Measurements from ENCODE around the gene TBC1D14. TPM values are rescaled to one million over a fixed set of nuclear protein-coding genes. Genes with fewer than 3 reads are reported as not detected.
A peak's percentile ranks its signal among the peaks of the same experiment; 100 is the strongest.

The TBC1D14 gene
- polyA plus RNA-seq, 1 of the 3 experiments (the other 2 are of a cell fraction): 39.5 TPM

- 55% methylated on average over 22 of the region's 22 CpGs for WGBS (ENCODE audit: low lambda C conversion rate)
- Histone ChIP-seq H3F3A (replicated peaks; ENCODE audit: insufficient read depth) (no peaks in the 10 kb centered on the region), H3K9me2 (no peaks in the 10 kb centered on the region), H4K20me1 (ENCODE audit: insufficient read depth) (no peaks in the 10 kb centered on the region), H3K4me2 (no peak overlapping the region), H2AFZ (ENCODE audit: low read depth) (no peak overlapping the region), H3K79me2 (ENCODE audit: insufficient read depth) (peaks cover 14% of the 10 kb centered on the region), H3K36me3 (replicated peaks in 1 of 2; ENCODE audit: control insufficient read depth in 1 of 2, insufficient read depth in 2 of 2, low read length in 1 of 2) (no peaks in the 10 kb centered on the region), H3K9ac (no peak overlapping the region), H3K4me1 (ENCODE audit: control insufficient read depth in 1 of 2, insufficient read depth in 2 of 2, low read depth in 1 of 2, low read length in 1 of 2) (peaks cover 0 to 26% of the 10 kb centered on the region in 2 experiments; a peak in 1 of 4 replicates), H3K9me3 (no peaks in the 10 kb centered on the region), H3K27ac (ENCODE audit: low read depth in 2 of 2, low read length in 1 of 2) (no peak overlapping the region; a peak in 1 of 4 replicates), H3K27me3 (ENCODE audit: insufficient read depth) (no peaks in the 10 kb centered on the region), H3K4me3 (ENCODE audit: low read depth in 2 of 2, low read length in 1 of 2) (no peak overlapping the region; a peak in 1 of 4 replicates)
- ChIA-PET POLR2A (interaction anchor here (1.4 to 1.5 kb wide), 2 partner anchors 9 to 84 kb away, joined by 3 to 5 read pairs; no protein-coding TSS in a partner anchor), CTCF (interaction anchor here (0.6 to 3.1 kb wide), 12 partner anchors 13 to 232 kb away, joined by 3 to 24 read pairs (median 3); partner anchors contain the start of gene TADA2B)
- TF ChIP-seq CTCF (IDR thresholded peaks at IDR 0.05) (peak; percentile 44), GABPA (IDR thresholded peaks at IDR 0.05; ENCODE audit: low read depth) (no peak), RAD21 (IDR thresholded peaks at IDR 0.05; ENCODE audit: low read length) (peak; percentile 60), SMC3 (IDR thresholded peaks at IDR 0.05; ENCODE audit: low read depth, low read length) (peak; percentile 49), CHD2 (IDR thresholded peaks at IDR 0.05; ENCODE audit: low read length, partially characterized antibody) (no peak), RFX5 (IDR thresholded peaks at IDR 0.05; ENCODE audit: low read length) (no peak)
- DNase-seq: peak; percentile 67
Measured at GRCh38 chr4:6907658-6908191, 1.9 kb upstream of the TBC1D14 start.

- Histone ChIP-seq H3K9ac (peak overlapping the region; percentile 98), H3K27me3 (ENCODE audit: insufficient read depth) (no peaks in the 10 kb centered on the region), H3K4me3 (ENCODE audit: low read depth in 2 of 2, low read length in 1 of 2) (peak overlapping the region; percentile 83 to 91), H3K36me3 (replicated peaks in 1 of 2; ENCODE audit: control insufficient read depth in 1 of 2, insufficient read depth in 2 of 2, low read length in 1 of 2) (no peaks in the 10 kb centered on the region), H3K9me2 (no peaks in the 10 kb centered on the region), H3K27ac (ENCODE audit: low read depth in 2 of 2, low read length in 1 of 2) (peak overlapping the region; percentile 93 to 95), H3K79me2 (ENCODE audit: insufficient read depth) (peaks cover 14% of the 10 kb centered on the region), H3K4me1 (ENCODE audit: control insufficient read depth in 1 of 2, insufficient read depth in 2 of 2, low read depth in 1 of 2, low read length in 1 of 2) (peaks cover 0 to 26% of the 10 kb centered on the region in 2 experiments; a peak in 1 of 4 replicates), H3K9me3 (no peaks in the 10 kb centered on the region), H2AFZ (ENCODE audit: low read depth) (peak overlapping the region; percentile 89; the same call in 1 of the 2 replicates), H3K4me2 (peak overlapping the region; percentile 100), H3F3A (replicated peaks; ENCODE audit: insufficient read depth) (no peaks in the 10 kb centered on the region), H4K20me1 (ENCODE audit: insufficient read depth) (no peaks in the 10 kb centered on the region)
- DNase-seq: peak; percentile 58
- POLR2A ChIA-PET: interaction anchor here (1.2 to 1.8 kb wide), 8 partner anchors 9 to 192 kb away, joined by 3 to 10 read pairs (median 4); partner anchors contain the start of genes BLOC1S4, GRPEL1 and KIAA0232
- CTCF ChIA-PET: interaction anchor here (0.6 to 3.1 kb wide), 18 partner anchors 12 to 243 kb away, joined by 3 to 24 read pairs (median 3); partner anchors contain the start of gene TADA2B
- WGBS (ENCODE audit: low lambda C conversion rate): 49% methylated on average over 15 of the region's 15 CpGs
- no peak for TF ChIP-seq MAX (IDR thresholded peaks at IDR 0.05; ENCODE audit: low read depth)
- TF ChIP-seq POLR2AphosphoS5 (IDR thresholded peaks at IDR 0.05; ENCODE audit: low read depth, low read length): no peak
- no peak for TF ChIP-seq JUND (IDR thresholded peaks at IDR 0.05)
- no peak for TF ChIP-seq RFX5 (IDR thresholded peaks at IDR 0.05; ENCODE audit: low read length)
- TF ChIP-seq USF1 (IDR thresholded peaks at IDR 0.05; ENCODE audit: borderline replicate concordance, low read depth): no peak
- TF ChIP-seq TEAD4 (IDR thresholded peaks at IDR 0.05; ENCODE audit: borderline replicate concordance, insufficient read depth): no peak
- TF ChIP-seq CTCF (IDR thresholded peaks at IDR 0.05): no peak
- TF ChIP-seq USF2 (IDR thresholded peaks at IDR 0.05; ENCODE audit: borderline replicate concordance, low read depth, low read length): no peak
- TF ChIP-seq MXI1 (IDR thresholded peaks at IDR 0.05; ENCODE audit: low read depth, low read length): no peak
- no peak for TF ChIP-seq TAF1 (IDR thresholded peaks at IDR 0.05; ENCODE audit: borderline replicate concordance, low read depth, low read length)
- TF ChIP-seq EP300 (IDR thresholded peaks at IDR 0.05; ENCODE audit: borderline replicate concordance in 1 of 2, low read depth in 1 of 2, low read length in 1 of 2): no peak
- TF ChIP-seq ELF1 (IDR thresholded peaks at IDR 0.05): no peak
- TF ChIP-seq NFIC (IDR thresholded peaks at IDR 0.05; ENCODE audit: borderline replicate concordance): no peak
- TF ChIP-seq GATA2 (CRISPR knock-in tag; IDR thresholded peaks at IDR 0.05): no peak
- TF ChIP-seq NRF1 (IDR thresholded peaks at IDR 0.05; ENCODE audit: low read depth, low read length): no peak
- TF ChIP-seq SIN3A (IDR thresholded peaks at IDR 0.05; ENCODE audit: borderline replicate concordance, low read depth, low read length): no peak
- TF ChIP-seq GABPA (IDR thresholded peaks at IDR 0.05; ENCODE audit: low read depth): no peak
Measured at GRCh38 chr4:6908432-6909112, 1.1 kb upstream of the TBC1D14 start.
